Kidney (tissue), 14 donors: ENCODE measurements around the gene PLCH2. TPM values are rescaled to one million over a fixed set of nuclear protein-coding genes. Genes with fewer than 3 reads are reported as not detected.

Experiments used
- DNase-seq, 5 donors: peaks; one replicate each; pipeline ENCODE4 v3.0.0-alpha.2; 2013 to 2020
- FAIRE-seq: peaks from 2 replicates; lab custom pipeline; 2012; peaks lifted over from hg19 to GRCh38; lab: Jason Lieb, UNC
- H3K27ac ChIP-seq, 2 donors: one replicate each; pipeline ENCODE4 v1.7.0; 2013; ENCODE audit warnings: low read depth in 2 of 2, low read length in 2 of 2, inconsistent platforms in 1 of 2
- H3K27me3 ChIP-seq: one replicate; pipeline ENCODE4 v1.7.1; 2013; ENCODE audit warnings: low read length, inconsistent platforms; ENCODE audit not compliant: control insufficient read depth, insufficient read depth
- H3K36me3 ChIP-seq, 3 donors: one replicate each; pipeline versions ENCODE4 v1.7.0 to v1.7.1; 2013; ENCODE audit warnings: low read length in 3 of 3, control low read depth in 1 of 3, inconsistent platforms in 1 of 3; ENCODE audit not compliant: insufficient read depth in 3 of 3, control insufficient read depth in 2 of 3
- H3K4me1 ChIP-seq, 3 donors: one replicate each; pipeline versions ENCODE4 v1.7.0 to v1.7.1; 2013; ENCODE audit warnings: low read length in 3 of 3, inconsistent platforms in 1 of 3, low read depth in 1 of 3; ENCODE audit not compliant: control insufficient read depth in 2 of 3, insufficient read depth in 2 of 3
- H3K4me3 ChIP-seq, 3 donors: one replicate each; pipeline versions ENCODE4 v1.7.0 to v1.8.1; 2013; ENCODE audit warnings: low read length in 3 of 3, control low read depth in 1 of 3, inconsistent platforms in 1 of 3
- H3K9ac ChIP-seq, 3 donors: one replicate each; pipeline versions ENCODE4 v1.7.0 to v1.7.1; 2013; ENCODE audit warnings: low read length in 3 of 3, control low read depth in 1 of 3, inconsistent platforms in 1 of 3
- H3K9me3 ChIP-seq, 3 donors: one replicate each; pipeline versions ENCODE4 v1.7.0 to v1.7.1; 2013; ENCODE audit warnings: low read length in 3 of 3, control low read depth in 1 of 3, inconsistent platforms in 1 of 3; ENCODE audit not compliant: control insufficient read depth in 2 of 3, insufficient read depth in 1 of 3
- CTCF ChIP-seq: IDR thresholded peaks from 3 replicates; pipeline ENCODE4 v1.5.1; 2012; ENCODE audit warnings: mild to moderate bottlenecking, moderate library complexity, borderline replicate concordance; ENCODE audit not compliant: insufficient read depth; ENCODE audit errors: extremely low read depth
- intact Hi-C: fragments of 100-400 bp; cut with DNase I; formaldehyde crosslinking; loops from one replicate; pipeline ENCODE4 v1.11.1; 2022
- polyA plus RNA-seq: library from polyadenylated mRNA; stranded (reverse); fragments of 350-450 nt; fragmentation: Illumina TruSeq; extraction: RNeasy Lipid Tissue Mini Kit (QIAGEN cat#74804); gene quantifications from one replicate; pipeline ENCODE4 v1.2.3, GENCODE V29; 2014; ENCODE audit warnings: low read depth, low replicate concordance; ENCODE audit not compliant: insufficient read depth
- total RNA-seq: library from RNA; stranded (reverse); fragmentation: NEBNext Ultra II Directional; extraction: Animal tissue kit (Norgen Biotek cat#: 25700); gene quantifications from one replicate; pipeline ENCODE4 v1.2.1, GENCODE V29; 2021
- donor health status: control.
- donor health status: control.
- donor health status: control.
- donor health status: control.
- donor health status: control.
- donor health status: DM: yes; HTN: yes; CAD: no.
- donor health status: Normal renal cell carcinoma (clear cell type).

The PLCH2 gene
- total and polyA plus RNA-seq, 2 donors from 2014 or later: 7.4 to 8.7 TPM

- H3K27me3 ChIP-seq: peaks cover 10% of the 10 kb centered on the region
Observed at GRCh38 chr1:2447276-2448097, 28.6 kb upstream of the PLCH2 start.

GRCh38 chr1:2448098-2448445 is 28.0 kb upstream of the PLCH2 start:
- no peak for TF ChIP-seq CTCF
- intact Hi-C loops: no loop called here
- H3K27me3 ChIP-seq: peaks cover 5% of the 10 kb centered on the region
- no peak overlapping the region for H3K27ac ChIP-seq
- H3K9ac ChIP-seq: no peak overlapping the region
- no peaks in the 10 kb centered on the region for H3K9me3 ChIP-seq
- FAIRE-seq: no peak
- DNase-seq: no peak
- H3K36me3 ChIP-seq: no peaks in the 10 kb centered on the region
- no peaks in the 10 kb centered on the region for H3K4me1 ChIP-seq
- H3K4me3 ChIP-seq: no peak overlapping the region

More at GRCh38 chr1:2447276-2448097, 28.6 kb upstream of the PLCH2 start:
- Histone ChIP-seq H3K9ac (no peak overlapping the region), H3K4me3 (no peak overlapping the region), H3K36me3 (no peaks in the 10 kb centered on the region), H3K9me3 (no peaks in the 10 kb centered on the region), H3K4me1 (no peaks in the 10 kb centered on the region), H3K27ac (no peak overlapping the region)
- no peak for FAIRE-seq
- no peak for DNase-seq
- TF ChIP-seq CTCF: no peak
- intact Hi-C loops: no loop called here

- H3K27me3 ChIP-seq: no peaks in the 10 kb centered on the region
- H3K4me3 ChIP-seq: no peak overlapping the region
- H3K9me3 ChIP-seq: no peaks in the 10 kb centered on the region
- no peaks in the 10 kb centered on the region for H3K36me3 ChIP-seq
- DNase-seq (no peak), FAIRE-seq (no peak)
- no peak overlapping the region for H3K9ac ChIP-seq
- intact Hi-C loops: no loop called here
- no peaks in the 10 kb centered on the region for H3K4me1 ChIP-seq
- no peak overlapping the region for H3K27ac ChIP-seq
- TF ChIP-seq CTCF: no peak
Observed at GRCh38 chr1:2449636-2450454, 26.2 kb upstream of the PLCH2 start.
